GM18505 (cell line): ENCODE measurements around the gene NPC2.
"Not testable (repeated sequence)": the region's sequence is repeated elsewhere in the genome, so short reads cannot be mapped to it uniquely, and the experiment has no call there.

Source experiments
- ATAC-seq: cut with Tn5 transposase; IDR thresholded peaks from one replicate; pipeline ENCODE4 v1.9.1; 2021; ENCODE audit not compliant: unreplicated experiment
- POLR2A ChIP-seq: IDR thresholded peaks from 4 replicates; pipeline ENCODE4 v1.6.1; 2011; ENCODE audit warnings: borderline replicate concordance; ENCODE audit not compliant: insufficient read depth, insufficient read length; ENCODE audit errors: extremely low read depth

NPC2 gene

GRCh38 chr14:74462993-74463392 lies 30.1 kb downstream of the NPC2 start:
- ATAC-seq, result no peak
- TF ChIP-seq POLR2A, result no peak

GRCh38 chr14:74459976-74460375 lies 33.1 kb downstream of the NPC2 start:
- no peak for ATAC-seq
- no peak for TF ChIP-seq POLR2A

DNA sequence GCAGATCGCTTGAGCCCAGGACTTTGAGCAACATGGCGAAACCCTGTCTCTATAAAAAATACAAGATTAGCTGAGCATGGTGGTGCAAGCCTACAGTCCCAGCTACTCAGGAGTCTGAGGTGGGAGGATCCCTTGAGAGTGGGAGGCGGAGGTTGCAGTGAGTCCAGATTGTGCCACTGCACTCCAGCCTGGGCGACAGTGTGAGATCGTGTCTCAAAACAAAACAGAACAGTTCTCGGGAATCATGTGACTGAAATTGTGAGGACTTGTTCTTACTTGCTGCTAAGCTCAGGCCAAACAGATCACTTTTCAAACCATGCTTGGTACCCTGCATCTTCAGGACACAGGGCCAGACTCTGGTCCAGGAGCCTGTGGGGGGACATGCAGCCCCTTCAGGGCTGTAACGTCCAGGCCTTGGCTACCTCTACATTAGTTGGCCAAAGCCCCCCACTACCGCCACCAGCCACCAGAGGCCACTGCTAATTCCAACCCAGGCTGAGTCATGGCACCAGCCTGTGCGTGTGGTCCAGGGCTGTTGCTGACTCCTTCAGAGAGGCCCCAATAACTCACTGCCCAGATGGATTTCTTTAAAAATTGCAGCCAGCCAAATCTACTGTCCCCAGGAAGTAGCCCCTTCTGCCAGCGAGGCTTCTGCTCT lies 33.7 kb downstream of the NPC2 start:
- no peak for TF ChIP-seq POLR2A
- no peak for ATAC-seq

DNA sequence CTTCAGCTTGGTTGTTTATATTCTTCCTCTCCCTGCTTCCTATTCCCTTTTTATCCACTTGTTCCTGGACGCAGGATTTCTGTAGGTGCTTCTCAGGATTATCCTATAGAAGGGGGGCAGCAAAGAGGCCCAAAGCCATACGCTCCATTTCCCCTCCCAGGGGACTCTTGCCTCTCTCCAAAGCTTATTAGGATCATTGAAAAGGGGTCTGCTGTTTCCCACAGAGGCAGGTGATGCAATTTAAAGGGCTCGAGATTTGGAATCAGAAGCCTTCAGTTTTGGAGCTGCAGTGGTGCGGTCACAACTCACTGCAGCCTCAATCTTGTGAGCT lies 35.6 kb downstream of the NPC2 start:
- no peak for TF ChIP-seq POLR2A
- ATAC-seq, result no peak

GRCh38 chr14:74456684-74457564 lies 36.2 kb downstream of the NPC2 start:
- TF ChIP-seq POLR2A, result no peak
- ATAC-seq, result no peak

GRCh38 chr14:74454397-74454796 lies 38.7 kb downstream of the NPC2 start:
- not testable (repeated sequence) for ATAC-seq

DNA sequence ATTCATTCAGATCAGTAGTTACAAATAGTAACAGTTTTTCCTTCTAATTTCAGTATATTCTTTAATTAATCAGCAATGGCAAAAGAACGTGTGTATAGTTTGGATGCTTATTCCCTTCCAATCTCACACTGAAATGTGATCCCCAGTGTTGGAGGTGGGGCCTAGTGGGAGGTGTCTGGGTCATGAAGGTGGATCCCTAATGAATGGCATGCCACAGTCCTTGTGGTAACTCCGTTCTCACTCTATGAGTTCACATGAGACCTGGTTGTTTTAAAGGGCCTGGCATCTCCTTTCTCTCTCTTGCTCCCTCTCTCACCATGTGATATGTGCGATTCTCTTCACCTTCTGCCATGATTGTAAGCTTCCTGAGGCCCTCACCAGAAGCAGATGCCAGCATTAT lies 48.2 kb downstream of the NPC2 start:
- TF ChIP-seq POLR2A, result no peak
- no peak for ATAC-seq

GRCh38 chr14:74442757-74443156 lies 50.3 kb downstream of the NPC2 start:
- no peak for ATAC-seq
- TF ChIP-seq POLR2A, result no peak

DNA sequence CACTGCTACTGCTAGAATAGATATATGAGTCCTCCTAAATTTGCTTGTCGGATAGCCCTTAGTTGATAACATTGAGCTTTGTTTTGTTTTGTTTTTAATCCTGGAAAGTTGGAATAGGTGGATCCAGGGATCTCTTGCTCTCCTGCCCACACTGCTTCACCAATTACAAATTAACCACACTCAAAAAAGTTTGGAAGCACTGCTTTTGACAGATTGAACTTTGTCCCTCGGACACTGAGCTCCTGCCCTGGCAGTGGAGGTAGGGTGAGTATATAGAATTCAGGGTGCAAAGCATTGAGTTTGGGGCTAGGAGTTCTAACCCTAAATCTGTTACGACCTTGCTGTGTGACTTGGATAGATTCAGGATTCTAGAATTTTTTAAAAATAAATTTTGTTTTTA lies 52.0 kb downstream of the NPC2 start:
- ATAC-seq, result no peak
- TF ChIP-seq POLR2A, result no peak

DNA sequence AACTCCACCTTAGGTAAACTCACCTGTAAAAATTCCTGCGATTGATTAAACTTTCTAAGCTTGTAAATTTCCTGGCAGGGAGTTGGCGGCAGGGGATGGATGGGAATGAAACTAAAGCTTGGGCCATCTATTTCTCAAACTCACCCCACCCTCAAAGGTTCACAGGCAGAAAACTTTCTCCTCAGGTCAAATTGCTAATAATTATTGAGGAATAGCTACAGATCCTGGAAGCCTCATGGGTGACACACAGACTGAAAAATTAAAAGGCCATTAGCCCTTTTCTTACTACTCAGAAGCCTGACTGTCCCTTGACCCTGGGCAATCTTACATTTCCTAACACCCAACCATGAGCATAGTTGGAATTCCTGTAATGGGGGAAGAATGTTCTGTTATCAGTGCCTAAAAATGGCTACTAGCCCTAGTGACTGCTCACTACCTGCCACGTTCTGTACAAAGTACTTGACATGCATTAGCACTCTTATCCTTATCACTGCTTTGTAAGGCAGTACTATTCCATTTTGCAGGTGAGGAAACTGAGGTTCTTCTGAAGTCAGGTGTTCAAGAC lies 54.7 kb downstream of the NPC2 start:
- TF ChIP-seq POLR2A, result no peak

GRCh38 chr14:74437496-74438053 lies 55.5 kb downstream of the NPC2 start:
- TF ChIP-seq POLR2A, result no peak
- no peak for ATAC-seq

More for the DNA sequence above, 54.7 kb downstream of the NPC2 start:
- ATAC-seq, result no peak

DNA sequence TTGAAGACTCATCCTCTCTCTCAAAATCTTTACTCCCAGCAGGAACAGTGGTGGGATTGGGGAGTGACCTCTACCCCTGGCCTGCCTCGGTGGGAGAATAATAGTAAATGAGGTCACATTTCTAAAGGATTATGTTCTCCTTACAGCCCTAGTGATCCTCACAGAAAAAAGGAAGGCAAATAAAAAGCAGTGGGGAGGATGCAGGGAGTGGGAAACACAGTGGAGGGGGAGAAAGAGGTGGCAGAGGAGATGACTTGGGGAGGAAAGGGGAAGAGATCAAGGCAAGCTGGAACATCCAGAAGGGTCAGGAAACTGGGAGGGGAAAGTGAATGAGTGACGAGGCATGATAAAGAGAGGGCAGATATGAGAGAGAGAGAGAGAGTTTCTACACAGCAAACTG lies 58.8 kb downstream of the NPC2 start:
- TF ChIP-seq POLR2A, result no peak
- no peak for ATAC-seq

DNA sequence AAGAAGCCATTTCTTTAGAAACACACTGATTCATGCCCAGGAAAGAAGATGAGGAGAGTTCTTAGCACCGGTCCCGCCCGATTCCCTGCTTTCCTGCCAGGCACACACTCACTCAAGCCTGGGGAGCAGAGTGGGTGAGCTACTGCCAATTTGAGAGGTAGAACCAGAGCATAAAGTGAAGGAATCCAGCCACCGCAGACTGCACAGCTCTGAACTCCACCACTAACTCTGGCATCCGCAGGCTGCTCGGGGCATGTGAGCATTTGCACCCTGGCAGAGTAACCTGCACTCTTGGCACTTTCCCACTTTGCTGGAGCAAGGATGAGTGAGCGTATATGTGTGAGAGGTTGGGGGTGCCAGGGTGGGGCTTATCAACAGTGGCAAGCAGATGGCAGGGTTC lies 63.1 kb downstream of the NPC2 start:
- ATAC-seq, result no peak
- no peak for TF ChIP-seq POLR2A
